Measurements from ENCODE around the gene CD5L. TPM values are rescaled to one million over a fixed set of nuclear protein-coding genes. Genes with fewer than 3 reads are reported as not detected.

CD5L gene
- not detected for total RNA-seq

DNA sequence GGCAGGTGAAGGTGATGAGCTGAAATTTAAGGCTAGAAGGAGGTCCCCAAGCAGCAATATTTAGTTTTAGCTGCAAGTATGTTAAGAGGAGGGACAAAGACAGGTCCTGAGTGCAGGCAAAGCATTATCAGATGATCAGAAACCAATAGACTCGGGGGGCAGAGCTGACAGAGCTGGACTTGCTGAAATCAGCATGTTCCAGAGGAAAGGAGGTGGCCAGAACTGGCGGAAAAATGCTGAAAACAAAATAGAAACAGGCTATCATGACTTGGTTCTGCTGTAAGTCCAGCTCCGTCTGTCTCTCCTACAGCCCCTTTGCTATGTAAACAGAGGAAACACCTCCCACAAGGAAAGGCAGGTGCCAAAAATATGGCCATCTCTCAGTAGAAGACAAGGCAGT lies at the start of gene CD5L:
Gene CD5L (minus strand): TSS at position 101 of the 400 bp plus-strand sequence. CDS start 107 bp downstream, outside the sequence.
- DNase-seq (ENCODE audit: low read depth in 2 of 3, low spot score in 2 of 3), result no peak

DNA sequence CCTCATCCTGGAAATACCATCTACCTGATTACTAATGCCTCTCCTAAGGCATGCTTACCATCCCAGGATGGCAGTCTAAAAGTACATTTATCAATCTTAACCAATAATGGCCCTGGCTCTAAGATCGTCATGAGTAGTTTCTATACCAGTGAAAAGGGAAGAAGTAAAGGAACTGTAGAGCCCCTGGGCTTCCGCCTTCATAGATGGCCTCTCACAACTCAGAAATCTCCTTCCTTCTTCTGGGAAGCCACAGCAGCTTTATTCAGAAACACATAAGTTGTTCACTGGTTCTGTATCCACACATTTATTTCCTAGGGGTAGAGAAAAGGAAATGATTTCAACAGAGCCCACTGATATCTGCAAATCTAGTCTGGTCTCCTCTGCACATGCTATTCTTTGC lies 41.0 kb upstream of the CD5L start:
- DNase-seq (ENCODE audit: low read depth in 2 of 3, low spot score in 2 of 3), result peak in 1 of 3 donors; percentile 15

DNA sequence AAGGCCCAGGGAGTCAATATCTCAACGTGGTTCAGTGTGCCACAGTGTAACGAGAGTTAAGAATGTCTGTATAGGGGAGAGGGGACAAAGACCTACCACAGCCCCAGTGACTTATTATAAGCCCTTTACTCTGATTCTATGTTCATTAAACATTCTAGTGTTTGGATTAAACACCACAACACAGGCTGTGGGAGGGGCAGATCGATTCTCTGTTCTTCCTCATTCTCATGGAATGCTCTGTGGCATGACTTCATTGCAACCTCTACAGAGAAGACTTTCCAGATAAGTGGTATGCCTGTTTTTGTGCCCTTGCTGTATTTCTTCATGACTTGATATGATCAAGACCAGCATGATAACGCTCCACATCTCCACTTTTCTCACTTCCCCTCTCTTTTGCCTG lies 39.0 kb upstream of the CD5L start:
- DNase-seq (ENCODE audit: low read depth in 2 of 3, low spot score in 2 of 3), result no peak

DNA sequence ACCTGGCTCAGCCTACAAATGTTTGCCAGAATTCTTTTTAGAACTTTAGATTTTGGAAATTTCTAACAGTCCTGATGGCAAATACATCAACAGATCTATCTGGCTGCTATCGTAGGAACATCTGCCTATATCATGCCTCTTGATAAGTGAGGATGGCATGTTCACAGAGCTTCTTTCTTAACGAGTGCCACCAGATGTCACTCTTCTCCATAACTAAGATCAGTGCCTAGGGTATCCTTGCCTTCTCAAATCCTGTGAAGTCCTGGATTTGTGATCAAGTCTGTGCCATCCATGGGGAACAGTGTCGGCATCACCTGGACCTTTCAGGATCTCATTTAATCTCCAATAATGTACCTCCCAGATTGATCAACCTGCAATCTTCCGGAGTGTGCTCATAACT lies 36.5 kb upstream of the CD5L start:
- DNase-seq (ENCODE audit: low read depth in 2 of 3, low spot score in 2 of 3), result peak in 2 of 3 donors; percentile 30 to 62

DNA sequence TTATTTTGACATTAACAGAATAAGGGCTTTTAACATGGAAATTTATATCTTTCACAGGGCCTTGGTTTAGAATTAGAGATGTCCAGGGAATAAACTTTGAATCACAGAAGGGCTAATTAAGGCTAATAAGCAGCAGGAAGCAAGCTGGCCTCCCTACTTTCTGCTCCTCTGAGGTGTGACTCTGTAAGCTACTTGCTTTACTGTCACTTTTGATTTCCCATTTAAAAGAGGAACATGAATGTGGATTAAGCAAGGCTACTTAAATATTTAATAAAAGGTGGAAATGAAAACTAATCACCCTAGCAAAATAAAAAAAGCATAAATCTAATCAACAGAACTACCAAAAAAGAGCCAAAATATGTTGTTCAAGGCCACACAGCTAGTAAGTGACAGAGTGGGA lies 28.9 kb upstream of the CD5L start:
- peak in 1 of 3 donors; percentile 24 for DNase-seq (ENCODE audit: low read depth in 2 of 3, low spot score in 2 of 3)

DNA sequence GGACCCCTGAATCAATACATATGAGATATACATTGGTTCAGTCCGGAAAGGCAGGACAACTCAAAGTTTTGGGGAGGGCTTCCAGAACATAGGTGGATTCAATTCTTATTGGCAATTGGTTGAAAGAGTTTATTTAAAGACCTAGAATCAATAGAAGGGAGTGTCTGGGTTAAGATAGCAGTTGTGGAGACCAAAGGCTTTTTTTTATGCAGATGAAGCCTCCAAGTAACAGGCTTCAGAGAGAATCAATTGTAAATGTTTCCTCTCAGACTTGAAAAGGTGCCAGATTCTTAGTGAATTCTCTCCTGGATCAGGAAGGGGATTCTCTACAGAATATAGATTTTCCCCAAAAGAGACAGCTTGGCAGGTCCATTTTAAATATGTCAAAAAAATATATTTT lies 27.0 kb upstream of the CD5L start:
- DNase-seq (ENCODE audit: low read depth in 2 of 3, low spot score in 2 of 3), result no peak

DNA sequence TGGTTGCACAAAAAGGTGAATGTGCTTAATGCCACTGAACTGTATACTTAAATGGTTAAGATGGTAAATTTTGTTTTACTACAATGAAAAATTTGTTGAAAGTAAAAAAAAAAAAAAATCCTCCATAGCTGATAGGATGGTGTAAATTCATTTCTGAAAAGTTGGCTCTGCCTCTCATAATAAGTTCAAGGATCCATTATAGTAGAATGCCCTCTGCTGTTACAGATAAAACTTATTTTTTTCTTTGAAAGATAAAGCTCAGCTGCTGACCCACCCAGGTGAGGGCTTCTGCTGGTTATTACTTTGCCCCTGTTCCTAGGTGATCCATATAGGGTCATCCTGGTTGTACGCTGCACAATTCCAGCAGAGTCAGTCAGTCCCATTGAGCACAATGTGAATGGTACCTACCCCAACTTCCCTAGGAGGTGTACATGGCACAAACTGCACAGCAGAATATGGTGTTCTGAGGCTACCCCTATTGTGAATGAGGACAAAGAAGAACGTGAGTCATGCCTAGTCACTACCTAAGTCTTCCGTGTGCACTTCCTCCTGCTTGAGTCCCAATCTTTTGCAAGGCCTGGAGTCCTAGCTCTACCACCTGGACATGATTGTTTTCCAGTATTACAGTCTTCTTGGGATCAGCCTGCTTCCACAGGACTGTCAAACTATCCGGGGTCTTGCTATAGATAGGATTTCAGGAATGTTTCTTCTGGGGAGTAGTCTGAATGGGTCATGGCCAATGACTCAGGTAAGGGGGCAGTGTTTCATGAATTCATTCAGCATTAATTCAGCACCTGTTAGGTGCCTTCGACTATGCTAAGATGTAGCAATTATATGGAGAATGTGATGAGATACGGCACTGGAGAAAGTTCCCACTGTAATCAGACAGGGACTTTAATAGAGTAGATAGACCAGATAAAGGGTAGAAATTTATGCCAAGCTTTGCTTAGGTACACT lies 20.8 kb upstream of the CD5L start:
- DNase-seq (ENCODE audit: low read depth in 2 of 3, low spot score in 2 of 3), result no peak

DNA sequence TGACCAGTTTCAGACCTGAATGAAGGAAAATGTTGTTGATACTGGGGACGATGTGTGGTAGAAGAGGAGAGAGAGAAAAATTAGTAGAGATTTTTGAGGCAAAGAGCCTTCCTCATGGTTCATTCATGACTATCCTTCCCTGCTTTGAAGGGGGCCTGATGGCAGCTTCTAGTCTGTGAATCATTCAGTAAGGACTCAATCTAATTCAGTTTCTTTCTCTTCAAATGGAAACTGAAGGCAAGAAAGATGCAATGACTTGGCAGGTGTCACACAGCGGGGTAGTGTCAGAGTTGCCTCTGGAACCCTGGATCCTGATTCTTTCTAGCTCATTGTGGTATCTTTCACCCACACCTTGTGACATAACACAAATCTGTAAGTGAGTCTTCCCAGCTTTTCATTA lies 14.9 kb upstream of the CD5L start:
- DNase-seq (ENCODE audit: low read depth in 2 of 3, low spot score in 2 of 3), result no peak

DNA sequence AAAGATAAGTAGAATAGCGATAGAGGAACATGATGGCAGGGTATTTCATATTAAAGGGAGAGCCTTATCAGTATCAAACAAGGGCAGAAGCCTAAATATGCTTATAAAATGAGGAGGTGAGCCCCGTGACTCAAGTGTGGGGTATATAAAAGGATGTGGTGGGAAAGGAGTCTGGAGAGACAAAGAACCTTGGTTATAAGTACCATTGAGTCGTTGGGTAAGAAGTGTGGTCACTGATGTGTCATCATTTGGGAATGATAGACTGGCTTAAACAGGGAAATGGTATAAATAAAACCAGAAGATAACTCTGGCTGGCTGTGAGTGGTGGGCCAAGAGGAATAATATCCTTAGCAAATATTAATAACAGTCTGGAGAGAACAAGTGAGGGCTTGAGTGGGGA lies 10.9 kb upstream of the CD5L start:
- no peak for DNase-seq (ENCODE audit: low read depth in 2 of 3, low spot score in 2 of 3)

DNA sequence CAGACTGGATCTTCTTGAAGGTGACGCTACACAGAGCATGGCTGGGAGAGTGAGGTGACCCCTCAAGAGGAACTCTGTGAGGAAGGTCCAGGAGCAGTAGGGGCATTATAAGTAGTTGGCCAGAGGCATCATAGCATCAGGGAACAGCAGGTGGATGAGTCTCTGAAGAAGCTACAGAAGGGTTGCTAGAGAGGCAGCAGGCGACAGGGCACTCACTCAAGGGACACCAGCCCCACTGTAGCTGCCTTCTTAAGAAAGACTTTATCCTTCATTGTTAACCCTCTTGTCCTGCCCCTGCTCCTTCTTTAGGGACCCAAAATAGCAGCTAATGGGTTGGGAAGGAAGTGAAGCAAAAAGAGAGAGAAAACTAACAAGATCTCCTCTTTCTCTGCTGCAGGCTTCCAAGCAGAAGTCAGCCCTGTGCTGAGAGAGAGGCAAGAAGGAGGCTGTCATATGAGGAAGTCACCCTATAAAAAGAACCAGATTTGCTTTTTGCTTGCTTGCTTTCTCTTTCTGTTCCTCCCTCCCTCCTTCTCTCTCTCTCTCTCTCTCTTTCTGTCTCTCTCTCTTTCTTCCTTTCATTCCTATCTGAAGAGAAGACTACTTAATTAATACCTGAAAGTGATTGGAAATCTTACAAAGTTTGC lies 7.7 kb upstream of the CD5L start:
- peak in 1 of 3 donors; percentile 67 for DNase-seq (ENCODE audit: low read depth in 2 of 3, low spot score in 2 of 3)

DNA sequence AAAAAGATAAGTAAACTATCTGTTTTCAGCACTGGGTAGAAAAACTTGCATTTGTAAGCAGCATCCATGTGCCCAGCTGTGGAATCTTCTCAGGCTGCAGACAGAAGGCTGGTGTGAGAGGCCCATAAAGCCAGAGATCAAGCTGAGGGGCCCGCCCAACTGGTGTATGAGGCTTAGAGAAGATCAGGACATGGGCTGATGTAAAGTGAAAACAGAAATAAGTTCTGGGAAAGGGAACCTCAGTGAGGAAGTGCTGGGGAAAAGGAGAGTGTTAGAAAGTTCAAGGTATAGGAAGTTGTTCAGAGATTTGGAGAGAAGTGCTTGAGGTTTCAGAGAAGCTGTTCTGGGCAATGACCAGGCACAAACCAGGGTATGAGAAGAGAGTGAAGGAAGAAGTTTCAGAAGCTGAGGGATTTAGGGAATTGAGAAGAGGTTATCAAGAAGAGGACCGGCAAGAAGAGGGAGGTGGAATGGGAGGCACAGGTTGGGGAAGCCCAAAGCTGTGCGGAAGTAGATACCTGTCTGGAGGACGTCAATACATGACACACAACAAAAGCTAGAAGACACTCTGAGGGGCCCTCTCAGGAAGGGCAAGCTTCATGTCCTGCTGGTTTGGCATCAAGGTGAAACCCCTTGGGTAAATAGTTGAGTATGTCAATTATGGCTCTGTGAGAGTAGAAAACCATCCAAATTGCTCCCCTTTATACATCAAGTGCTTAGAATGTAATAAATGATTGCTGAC lies 2.7 kb upstream of the CD5L start:
- no peak for DNase-seq (ENCODE audit: low read depth in 2 of 3, low spot score in 2 of 3)

DNA sequence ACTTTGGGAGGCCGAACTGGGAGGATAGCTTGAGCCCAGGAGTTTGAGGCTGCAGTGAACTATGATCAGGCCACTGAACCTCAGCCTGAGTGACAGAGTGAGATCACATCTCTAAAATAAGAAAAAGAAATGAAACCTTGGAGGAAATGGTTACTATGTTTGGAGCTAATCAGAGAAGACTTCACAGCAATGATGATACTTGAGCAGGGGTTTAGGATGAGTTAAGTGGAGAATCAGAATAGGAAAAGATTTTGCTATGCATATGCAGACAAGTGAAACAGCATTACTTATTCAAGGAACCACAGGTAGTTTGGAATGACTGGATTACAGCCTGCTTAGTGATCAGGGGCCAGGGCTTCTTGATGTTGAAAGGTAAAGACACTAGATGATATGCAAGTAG lies 1.3 kb upstream of the CD5L start:
- no peak for DNase-seq (ENCODE audit: low read depth in 2 of 3, low spot score in 2 of 3)

DNA sequence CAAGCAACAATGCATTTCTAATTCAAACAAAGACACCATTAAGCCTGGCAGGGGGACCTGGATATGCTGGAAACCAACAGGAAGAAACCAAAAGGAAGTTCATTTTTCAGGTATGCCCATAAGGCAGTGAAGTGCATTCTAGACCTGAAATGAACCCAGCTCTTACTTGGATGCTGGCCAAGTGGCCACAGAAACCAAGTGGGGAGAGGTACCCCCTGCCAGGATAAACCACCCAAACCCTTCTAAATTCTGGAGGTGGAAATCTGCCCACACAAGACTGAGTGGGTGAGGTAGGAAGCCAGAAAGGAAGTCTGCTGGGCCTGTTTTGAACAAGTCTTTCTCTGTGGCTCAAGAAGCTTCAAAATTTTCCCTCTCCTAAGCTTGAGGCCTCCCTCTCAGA lies 2.6 kb downstream of the CD5L start:
- peak in 1 of 3 donors; percentile 45 for DNase-seq (ENCODE audit: low read depth in 2 of 3, low spot score in 2 of 3)

DNA sequence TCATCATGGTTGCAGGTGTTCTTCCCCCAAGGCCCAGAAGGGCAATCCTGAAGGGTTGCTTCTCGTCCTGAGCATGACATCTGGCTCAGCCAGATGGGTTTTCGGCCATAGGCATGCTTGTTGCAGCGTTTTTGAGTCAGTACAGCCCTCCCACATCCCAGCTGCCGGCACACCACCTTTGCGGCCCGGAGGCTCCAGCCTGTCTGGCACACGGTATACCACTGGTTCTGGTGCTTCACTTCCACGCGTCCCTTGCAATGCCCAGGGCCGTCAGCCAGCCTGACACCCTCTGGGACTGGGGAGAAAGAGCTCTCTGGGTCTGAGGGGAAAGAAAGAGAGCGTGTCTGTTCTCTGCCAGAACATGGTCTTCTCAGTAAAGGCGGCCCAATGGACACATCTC lies 7.2 kb downstream of the CD5L start:
- DNase-seq (ENCODE audit: low read depth in 2 of 3, low spot score in 2 of 3), result no peak

DNA sequence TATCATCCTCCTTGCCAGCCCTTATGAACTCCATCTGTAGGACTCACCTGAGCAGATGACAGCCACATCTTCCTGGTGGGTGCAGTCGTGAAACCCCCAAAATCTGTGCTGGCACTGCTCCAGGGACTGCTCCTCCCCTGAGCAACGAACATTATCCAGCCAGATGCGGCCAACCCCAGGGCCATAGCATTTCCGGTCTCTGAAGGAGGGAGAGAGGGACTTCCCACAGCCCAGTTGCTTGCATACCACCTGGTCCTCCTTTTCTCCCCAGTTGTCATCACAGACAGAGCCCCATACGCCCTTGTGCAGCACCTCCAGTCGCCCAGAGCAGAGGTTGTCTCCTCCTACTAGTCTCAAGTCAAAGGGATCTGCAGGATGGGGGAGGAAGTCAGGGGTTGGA lies 8.5 kb downstream of the CD5L start:
- DNase-seq (ENCODE audit: low read depth in 2 of 3, low spot score in 2 of 3), result no peak

DNA sequence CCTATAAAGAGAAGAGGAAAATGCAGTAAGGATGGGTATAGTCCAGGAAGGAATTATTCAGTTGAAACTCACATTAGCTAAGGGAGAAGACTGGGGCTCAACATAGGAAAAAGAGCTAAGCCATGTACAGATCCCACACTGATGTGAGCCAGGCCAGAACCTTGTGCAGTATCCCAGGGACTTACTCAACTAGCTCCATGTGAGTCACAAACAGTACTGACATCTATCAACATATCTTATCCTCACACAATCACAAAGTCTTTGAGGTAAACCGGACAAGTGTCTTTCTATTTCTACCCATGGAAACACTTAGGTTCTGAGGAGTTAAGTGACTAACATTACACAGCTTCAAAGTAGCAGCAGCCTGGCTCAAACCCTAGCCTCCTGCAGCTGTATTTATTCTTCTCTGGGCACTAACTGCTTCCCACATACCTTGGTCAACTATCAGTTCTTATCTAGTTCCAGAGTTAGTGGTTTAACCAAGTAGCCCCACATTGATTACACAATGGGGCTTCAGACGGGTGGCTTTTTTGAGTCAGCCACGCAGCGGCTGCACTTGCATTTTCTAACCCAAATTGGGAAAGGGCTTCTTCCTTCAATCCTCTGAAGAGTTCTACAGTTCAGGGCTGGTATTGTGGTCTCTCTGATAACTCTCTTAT lies 9.5 kb downstream of the CD5L start:
- DNase-seq (ENCODE audit: low read depth in 2 of 3, low spot score in 2 of 3), result no peak

DNA sequence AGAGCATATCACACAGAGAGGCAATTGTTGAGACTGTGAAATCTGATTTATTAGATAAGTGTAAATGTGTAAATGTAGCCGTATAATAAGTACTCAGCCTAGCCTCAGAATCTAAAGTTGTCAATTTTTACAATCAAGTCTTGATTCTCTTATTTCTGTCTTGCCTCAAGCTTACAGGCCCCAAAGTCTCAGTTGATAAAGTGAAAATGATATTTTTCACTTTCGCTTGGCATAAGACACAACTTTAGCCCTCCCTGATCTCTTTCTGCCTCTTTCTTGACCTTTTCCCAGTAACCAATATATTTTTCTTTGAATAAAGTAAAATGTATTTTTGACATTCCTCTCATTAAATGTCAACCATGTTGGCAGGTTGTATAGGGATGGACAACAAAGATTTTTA lies 10.7 kb downstream of the CD5L start:
- DNase-seq (ENCODE audit: low read depth in 2 of 3, low spot score in 2 of 3), result no peak

DNA sequence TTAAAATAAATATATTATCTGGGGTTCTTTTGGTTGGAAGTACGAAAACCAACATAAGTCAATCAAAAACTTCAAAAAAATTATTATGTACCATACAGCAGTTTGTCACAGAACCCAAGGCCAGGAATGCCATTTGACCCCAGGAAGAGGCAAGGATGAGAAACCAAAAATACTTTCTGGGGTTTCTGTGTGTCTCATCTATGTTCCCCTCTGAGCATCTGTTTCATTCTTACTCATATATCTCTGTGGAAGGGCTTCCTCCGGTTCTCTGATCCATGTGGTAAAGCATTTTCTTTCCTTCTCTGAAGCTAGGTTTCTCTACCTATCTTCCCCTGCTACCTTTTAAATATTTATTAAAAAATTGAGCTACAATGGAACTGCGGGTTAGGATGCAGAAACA lies 11.9 kb downstream of the CD5L start:
- no peak for DNase-seq (ENCODE audit: low read depth in 2 of 3, low spot score in 2 of 3)

DNA sequence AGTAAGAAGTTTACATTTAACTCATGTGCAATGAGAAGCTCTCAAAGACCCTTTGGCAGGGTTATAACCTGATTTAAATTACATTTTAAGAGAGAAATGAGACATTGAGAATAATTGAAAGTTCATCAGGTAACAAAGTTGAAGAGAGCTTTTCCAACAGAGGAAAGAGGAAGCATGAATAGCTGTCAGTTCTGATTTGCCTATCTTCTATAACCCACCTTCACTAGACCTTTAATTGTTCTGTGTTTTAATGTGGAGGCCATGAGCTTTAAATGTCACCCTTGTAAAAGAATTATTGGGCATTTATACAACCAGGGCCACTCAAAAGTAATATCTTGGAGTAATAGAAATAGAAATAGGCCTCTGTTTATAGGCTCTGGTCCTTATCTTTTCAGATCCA lies 12.4 kb downstream of the CD5L start:
- DNase-seq (ENCODE audit: low read depth in 2 of 3, low spot score in 2 of 3), result no peak

DNA sequence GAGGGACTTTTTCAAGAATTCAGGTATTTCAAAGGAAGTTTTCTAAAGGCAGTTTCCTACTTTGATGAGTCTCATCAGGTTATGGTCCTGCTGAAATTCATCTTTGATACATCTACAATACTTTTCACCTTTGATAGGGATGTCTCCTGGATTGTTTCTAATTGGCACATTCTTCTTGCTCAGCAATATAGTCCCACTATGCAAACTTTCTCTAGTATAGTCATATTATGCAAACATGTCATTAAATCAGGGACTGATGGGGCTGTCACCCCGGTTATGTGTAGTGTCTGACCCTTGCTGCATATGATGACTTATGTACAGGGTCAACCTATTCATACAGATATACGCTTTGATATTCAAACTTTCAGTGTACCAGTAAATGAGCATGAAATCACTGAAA lies 21.3 kb downstream of the CD5L start:
- no peak for DNase-seq (ENCODE audit: low read depth in 2 of 3, low spot score in 2 of 3)

DNA sequence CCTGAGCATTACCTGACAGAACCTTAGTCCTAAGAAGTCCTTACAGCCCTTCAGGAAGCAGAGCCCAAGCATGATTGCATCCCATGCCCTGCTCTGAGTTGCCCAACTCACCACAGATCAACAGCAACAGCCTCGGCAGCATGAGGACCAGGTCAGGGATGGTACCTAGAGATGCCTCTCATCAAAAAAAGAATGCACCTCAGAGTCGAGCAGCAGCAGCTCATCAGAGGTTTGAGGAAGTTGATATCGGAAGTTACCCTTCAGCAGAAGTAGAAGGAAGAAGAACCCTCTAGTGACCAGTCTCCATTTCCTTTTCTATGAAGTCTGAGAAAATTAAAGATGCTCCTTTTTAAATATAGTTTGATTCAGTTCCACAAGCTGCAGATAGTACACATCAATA lies 21.7 kb downstream of the CD5L start, which contains the start of gene FCRL1:
Gene FCRL1 (minus strand): TSS at position 225 of the 400 bp plus-strand sequence. CDS start 83 bp downstream, at position 142.
- peak in 1 of 3 donors; percentile 16 for DNase-seq (ENCODE audit: low read depth in 2 of 3, low spot score in 2 of 3)
